HUES48 (cell line): ENCODE measurements around the gene ACADVL.
A peak's percentile ranks its signal among the peaks of the same experiment; 100 is the strongest.

Source experiments
- H3K27ac ChIP-seq: one replicate; pipeline ENCODE4 v1.7.0; 2013; ENCODE audit warnings: low read depth, low read length, inconsistent platforms
- H3K27me3 ChIP-seq: 2 replicates; pipeline ENCODE4 v1.6.1; 2013; ENCODE audit warnings: mild to moderate bottlenecking, low read length; ENCODE audit not compliant: control insufficient read depth, insufficient read depth
- H3K36me3 ChIP-seq: 2 replicates; pipeline ENCODE4 v1.6.1; 2013; ENCODE audit warnings: low read length; ENCODE audit not compliant: control insufficient read depth, insufficient read depth
- H3K4me1 ChIP-seq: 2 replicates; pipeline ENCODE4 v1.6.1; 2013; ENCODE audit warnings: mild to moderate bottlenecking, low read length; ENCODE audit not compliant: control insufficient read depth, insufficient read depth
- H3K4me3 ChIP-seq: 2 replicates; pipeline ENCODE4 v1.5.1; 2013; ENCODE audit warnings: mild to moderate bottlenecking, low read depth, low read length
- H3K9ac ChIP-seq: 2 replicates; pipeline ENCODE4 v1.6.1; 2013; ENCODE audit warnings: mild to moderate bottlenecking, low read depth, low read length, moderate library complexity
- H3K9me3 ChIP-seq: 2 replicates; pipeline ENCODE4 v1.6.1; 2013; ENCODE audit warnings: low read length; ENCODE audit not compliant: control insufficient read depth, insufficient read depth

Gene ACADVL

GRCh38 chr17:7258731-7259554 is 39.2 kb downstream of the ACADVL start:
- H3K4me3 ChIP-seq: no peak overlapping the region

GRCh38 chr17:7259555-7259889 is 39.8 kb downstream of the ACADVL start:
- H3K27ac ChIP-seq: no peak overlapping the region
- peaks cover 48% of the 10 kb centered on the region for H3K36me3 ChIP-seq
- H3K27me3 ChIP-seq: no peaks in the 10 kb centered on the region
- H3K9me3 ChIP-seq: no peaks in the 10 kb centered on the region
- peaks cover 13% of the 10 kb centered on the region; the same call in 1 of the 2 replicates for H3K4me1 ChIP-seq
- no peak overlapping the region for H3K4me3 ChIP-seq
- H3K9ac ChIP-seq: no peak overlapping the region

More at GRCh38 chr17:7258731-7259554, 39.2 kb downstream of the ACADVL start:
- Histone ChIP-seq H3K36me3 (peaks cover 53% of the 10 kb centered on the region), H3K27me3 (no peaks in the 10 kb centered on the region), H3K27ac (no peak overlapping the region), H3K9me3 (no peaks in the 10 kb centered on the region), H3K4me1 (peaks cover 7% of the 10 kb centered on the region; the same call in 1 of the 2 replicates), H3K9ac (no peak overlapping the region)

DNA sequence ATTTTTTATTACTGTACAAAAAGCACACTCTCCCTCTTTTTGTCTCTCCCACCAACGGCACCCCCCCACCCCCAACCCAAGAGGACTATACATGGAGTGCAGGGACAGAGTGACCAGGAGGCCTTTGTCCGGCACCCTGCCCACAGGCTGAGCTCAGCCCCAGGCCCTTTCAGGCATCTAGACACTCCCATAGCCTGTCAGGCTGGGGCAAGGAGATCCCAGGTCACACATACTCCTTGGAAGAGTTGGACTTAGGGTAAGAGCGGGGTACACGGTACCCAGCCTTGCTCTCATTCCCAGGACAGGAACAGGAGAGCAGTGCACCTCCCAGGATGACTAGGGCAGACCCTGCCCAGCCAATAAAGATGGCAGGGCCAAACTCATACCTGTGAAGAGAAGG is 40.4 kb downstream of the ACADVL start:
- peak overlapping the region; percentile 91 for H3K4me3 ChIP-seq
- peak overlapping the region; percentile 99; the same call in 1 of the 2 replicates for H3K9ac ChIP-seq
- H3K27me3 ChIP-seq: no peaks in the 10 kb centered on the region
- H3K9me3 ChIP-seq: no peaks in the 10 kb centered on the region
- peaks cover 14% of the 10 kb centered on the region; the same call in 1 of the 2 replicates for H3K4me1 ChIP-seq
- H3K36me3 ChIP-seq: peaks cover 42% of the 10 kb centered on the region
- H3K27ac ChIP-seq: peak overlapping the region; percentile 89

GRCh38 chr17:7260651-7261378 is 41.1 kb downstream of the ACADVL start:
- Histone ChIP-seq H3K27me3 (no peaks in the 10 kb centered on the region), H3K9ac (peak overlapping the region; percentile 99), H3K9me3 (no peaks in the 10 kb centered on the region), H3K27ac (peak overlapping the region; percentile 89), H3K4me3 (peak overlapping the region; percentile 91), H3K4me1 (peaks cover 14% of the 10 kb centered on the region; the same call in 1 of the 2 replicates), H3K36me3 (peaks cover 38% of the 10 kb centered on the region)

DNA sequence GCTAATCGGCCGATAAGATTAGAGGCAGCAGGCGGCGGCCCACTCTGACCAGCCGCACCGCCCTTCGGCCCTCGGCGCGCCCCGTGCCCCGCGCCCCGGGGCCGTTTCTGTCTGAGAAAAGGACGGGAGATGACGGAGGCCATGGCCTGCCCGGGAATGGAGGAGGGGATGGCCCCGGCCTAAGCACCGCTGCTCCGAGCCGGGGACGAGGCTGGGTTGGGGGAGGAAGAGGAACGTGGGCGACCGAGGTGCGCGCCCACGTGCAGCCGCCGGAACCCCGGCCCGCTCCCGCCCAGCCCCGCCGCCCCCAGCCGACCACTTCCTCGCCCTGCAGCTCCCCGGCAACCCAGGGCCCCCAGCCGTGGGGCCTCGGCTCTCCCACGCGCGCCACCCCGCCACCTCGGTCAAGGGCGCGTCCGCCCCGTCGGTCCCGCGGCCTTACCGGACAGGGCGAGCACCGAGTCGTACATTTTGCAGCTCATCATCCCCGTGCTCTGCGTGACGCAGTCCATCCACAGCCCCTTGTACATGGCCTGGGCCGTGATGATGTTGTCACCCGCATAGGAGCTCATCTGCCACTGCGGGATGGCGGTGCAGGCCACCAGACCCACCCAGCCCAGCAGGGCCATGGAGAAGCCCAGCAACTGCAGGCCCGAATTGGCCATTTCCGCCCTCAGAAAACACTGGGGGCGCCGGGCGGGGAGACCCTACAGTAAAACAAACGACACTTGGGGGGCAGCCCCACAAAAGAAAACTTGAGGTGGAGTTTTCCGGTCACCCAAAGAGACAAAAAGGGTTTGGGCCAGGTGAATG is 41.8 kb downstream of the ACADVL start:
- H3K9me3 ChIP-seq: no peaks in the 10 kb centered on the region
- no peaks in the 10 kb centered on the region for H3K27me3 ChIP-seq
- peak overlapping the region; percentile 89 for H3K27ac ChIP-seq
- H3K4me3 ChIP-seq: peak overlapping the region; percentile 91
- H3K4me1 ChIP-seq: peaks cover 14% of the 10 kb centered on the region; the same call in 1 of the 2 replicates
- H3K36me3 ChIP-seq: peaks cover 30% of the 10 kb centered on the region
- peak overlapping the region; percentile 99 for H3K9ac ChIP-seq

DNA sequence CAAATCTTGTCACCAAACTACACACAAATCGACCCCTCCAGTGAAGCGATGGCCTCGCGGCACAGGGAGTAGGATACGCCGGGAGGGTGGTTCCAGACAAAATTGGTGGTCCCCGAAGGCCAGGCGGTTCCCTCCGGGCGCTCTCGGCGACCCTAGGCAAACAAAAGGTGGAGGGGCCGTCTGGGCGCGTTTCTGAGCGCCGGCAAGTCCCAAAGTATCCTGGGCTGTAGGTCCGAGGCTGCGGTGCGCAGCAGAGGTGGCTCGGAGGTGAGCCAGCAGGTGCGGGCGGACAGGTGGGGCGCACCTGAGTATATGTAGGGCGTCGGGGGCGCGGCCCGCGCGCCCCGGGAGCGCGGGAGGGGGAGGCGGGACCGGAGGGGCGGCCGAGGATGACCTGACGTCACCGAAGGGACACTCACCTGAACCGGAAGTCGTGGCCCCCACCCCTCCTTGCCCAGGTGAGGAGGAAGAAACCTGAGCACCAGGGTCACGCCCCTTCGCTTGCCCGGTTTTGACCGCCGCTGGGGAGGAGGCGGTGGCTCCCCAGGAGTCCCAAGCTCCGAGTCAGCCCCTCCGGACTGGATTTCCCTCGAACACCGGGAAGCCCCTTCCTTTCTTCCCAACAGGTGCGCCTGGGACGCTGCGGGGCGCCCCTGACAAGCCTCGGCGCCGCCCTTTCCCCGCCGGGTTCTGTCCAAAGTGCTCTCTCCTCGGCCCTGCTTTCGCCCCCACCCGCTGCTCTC is 42.6 kb downstream of the ACADVL start, which contains the start of gene CLDN7:
Gene CLDN7 (minus strand): TSS at position 287 of the 743 bp plus-strand sequence. CDS start 435 bp downstream, outside the sequence.
- peaks cover 14% of the 10 kb centered on the region; the same call in 1 of the 2 replicates for H3K4me1 ChIP-seq
- no peaks in the 10 kb centered on the region for H3K9me3 ChIP-seq
- peak within 1 kb of the TSS; percentile 99 for H3K9ac ChIP-seq
- H3K4me3 ChIP-seq: peak within 1 kb of the TSS; percentile 91
- peak within 1 kb of the TSS; percentile 89 for H3K27ac ChIP-seq
- no peaks in the 10 kb centered on the region for H3K27me3 ChIP-seq
- H3K36me3 ChIP-seq: peaks cover 22% of the 10 kb centered on the region

DNA sequence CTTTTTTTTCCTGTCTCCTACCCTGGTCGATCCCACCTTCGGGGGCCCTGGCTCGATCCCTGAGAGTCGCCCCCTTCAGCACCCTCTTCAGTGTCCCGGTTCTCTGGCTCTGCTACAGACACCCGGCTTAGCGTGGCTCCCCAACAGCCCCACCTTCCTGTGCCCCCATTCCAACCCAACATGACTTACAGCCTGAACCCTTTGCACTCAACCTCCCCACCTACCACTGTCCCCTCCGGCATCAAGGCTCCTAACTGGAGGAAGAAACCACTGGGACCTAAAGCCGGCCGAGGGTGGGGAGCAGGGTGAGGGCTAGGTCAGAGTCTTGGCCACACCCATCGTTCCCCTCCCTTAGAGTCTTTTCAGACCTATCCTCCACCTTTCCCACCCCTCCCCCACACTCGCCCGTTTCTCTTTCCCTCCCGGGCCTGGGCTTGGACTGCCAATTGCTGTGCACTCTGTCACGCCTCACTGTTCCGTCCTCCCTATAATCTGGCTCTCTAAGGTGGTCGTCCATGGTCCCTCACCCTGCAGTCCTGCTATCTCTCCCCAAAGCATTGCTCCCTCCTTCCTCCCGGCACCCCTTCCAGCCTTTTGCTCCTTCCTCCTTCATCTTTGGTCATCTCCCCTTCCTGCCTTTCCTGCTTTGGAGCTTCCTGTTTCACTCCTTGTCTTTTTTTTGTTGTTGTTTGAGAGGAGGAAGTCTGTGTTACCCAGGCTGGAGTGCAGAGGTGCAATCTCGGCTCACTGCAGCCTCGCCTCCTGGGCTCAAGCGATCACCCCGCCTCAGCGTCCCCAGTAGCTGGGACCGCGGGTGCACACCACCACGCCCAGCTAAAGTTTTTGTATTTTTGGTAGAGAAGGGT is 43.4 kb downstream of the ACADVL start:
- H3K9me3 ChIP-seq: no peaks in the 10 kb centered on the region
- H3K27me3 ChIP-seq: no peaks in the 10 kb centered on the region
- peaks cover 14% of the 10 kb centered on the region; the same call in 1 of the 2 replicates for H3K4me1 ChIP-seq
- H3K27ac ChIP-seq: peak overlapping the region; percentile 89
- H3K4me3 ChIP-seq: peak overlapping the region; percentile 91
- H3K36me3 ChIP-seq: peaks cover 19% of the 10 kb centered on the region
- peak overlapping the region; percentile 51 for H3K9ac ChIP-seq

GRCh38 chr17:7263801-7264078 is 44.0 kb downstream of the ACADVL start:
- Histone ChIP-seq H3K27ac (peak overlapping the region; percentile 89), H3K4me1 (peaks cover 14% of the 10 kb centered on the region; the same call in 1 of the 2 replicates), H3K27me3 (no peaks in the 10 kb centered on the region), H3K4me3 (peak overlapping the region; percentile 91), H3K9ac (peak overlapping the region; percentile 38; the same call in 1 of the 2 replicates), H3K36me3 (peaks cover 13% of the 10 kb centered on the region), H3K9me3 (no peaks in the 10 kb centered on the region)

GRCh38 chr17:7266784-7267183 is 47.0 kb downstream of the ACADVL start:
- H3K4me3 ChIP-seq: no peak overlapping the region
- H3K27ac ChIP-seq: no peak overlapping the region
- H3K36me3 ChIP-seq: no peaks in the 10 kb centered on the region
- H3K9me3 ChIP-seq: no peaks in the 10 kb centered on the region
- no peaks in the 10 kb centered on the region for H3K27me3 ChIP-seq
- peaks cover 14% of the 10 kb centered on the region; the same call in 1 of the 2 replicates for H3K4me1 ChIP-seq
- H3K9ac ChIP-seq: no peak overlapping the region
